GM18502 (cell line): ENCODE data around the gene TXNDC16.
"Not testable (repeated sequence)": the region's sequence is repeated elsewhere in the genome, so short reads cannot be mapped to it uniquely, and the experiment has no call there.

Experiments
- ATAC-seq: cut with Tn5 transposase; IDR thresholded peaks from one replicate; pipeline ENCODE4 v1.9.1; 2021; ENCODE audit warnings: mild to moderate bottlenecking; ENCODE audit not compliant: unreplicated experiment, poor library complexity

The TXNDC16 gene

GRCh38 chr14:52546318-52546670 is 6.0 kb downstream of the TXNDC16 start:
- ATAC-seq = no peak

- no peak for ATAC-seq
Observed at GRCh38 chr14:52545584-52546317, 6.6 kb downstream of the TXNDC16 start.

DNA sequence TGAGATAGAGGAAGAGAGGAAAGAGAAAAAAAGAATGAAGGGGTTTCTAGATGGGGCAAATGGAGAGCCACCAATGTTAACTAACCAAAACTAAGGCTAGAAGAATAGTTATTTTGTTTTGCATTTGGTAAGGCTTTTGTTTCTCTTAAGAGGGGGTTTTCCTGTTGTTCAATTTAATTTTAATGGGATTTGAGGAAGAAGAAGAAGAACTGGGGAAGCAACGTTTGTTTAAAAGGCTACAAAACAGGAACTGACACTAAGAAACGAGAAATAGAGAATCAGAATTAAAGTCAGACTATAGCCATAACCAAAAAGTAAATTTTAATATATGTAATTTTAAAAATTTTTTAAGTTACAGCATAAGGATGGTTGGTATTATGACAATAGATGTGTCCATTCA is 13.7 kb downstream of the TXNDC16 start:
- no peak for ATAC-seq

- no peak for ATAC-seq
Observed at GRCh38 chr14:52536269-52536668, 16.0 kb downstream of the TXNDC16 start.

GRCh38 chr14:52531481-52531880 is 20.8 kb downstream of the TXNDC16 start:
- no peak for ATAC-seq

DNA sequence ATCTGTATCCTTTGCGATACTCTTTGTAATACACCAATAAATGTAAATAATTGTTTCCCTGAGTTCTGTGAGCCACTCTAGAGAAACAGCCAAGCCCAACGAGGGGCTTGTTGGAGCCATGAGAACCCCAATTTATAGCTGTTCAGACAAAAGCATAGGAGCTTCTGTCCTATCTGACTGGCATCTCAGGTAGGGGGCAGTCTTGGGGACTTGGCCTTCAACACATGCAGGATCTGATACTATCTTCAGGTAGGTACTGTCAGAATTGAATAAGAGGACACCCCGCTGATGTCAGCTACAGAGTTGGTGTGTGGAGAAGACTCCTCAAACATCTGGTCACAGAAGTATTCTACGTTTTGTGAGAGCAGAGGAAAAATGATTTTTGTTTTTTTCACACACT is 25.3 kb downstream of the TXNDC16 start:
- no peak for ATAC-seq

DNA sequence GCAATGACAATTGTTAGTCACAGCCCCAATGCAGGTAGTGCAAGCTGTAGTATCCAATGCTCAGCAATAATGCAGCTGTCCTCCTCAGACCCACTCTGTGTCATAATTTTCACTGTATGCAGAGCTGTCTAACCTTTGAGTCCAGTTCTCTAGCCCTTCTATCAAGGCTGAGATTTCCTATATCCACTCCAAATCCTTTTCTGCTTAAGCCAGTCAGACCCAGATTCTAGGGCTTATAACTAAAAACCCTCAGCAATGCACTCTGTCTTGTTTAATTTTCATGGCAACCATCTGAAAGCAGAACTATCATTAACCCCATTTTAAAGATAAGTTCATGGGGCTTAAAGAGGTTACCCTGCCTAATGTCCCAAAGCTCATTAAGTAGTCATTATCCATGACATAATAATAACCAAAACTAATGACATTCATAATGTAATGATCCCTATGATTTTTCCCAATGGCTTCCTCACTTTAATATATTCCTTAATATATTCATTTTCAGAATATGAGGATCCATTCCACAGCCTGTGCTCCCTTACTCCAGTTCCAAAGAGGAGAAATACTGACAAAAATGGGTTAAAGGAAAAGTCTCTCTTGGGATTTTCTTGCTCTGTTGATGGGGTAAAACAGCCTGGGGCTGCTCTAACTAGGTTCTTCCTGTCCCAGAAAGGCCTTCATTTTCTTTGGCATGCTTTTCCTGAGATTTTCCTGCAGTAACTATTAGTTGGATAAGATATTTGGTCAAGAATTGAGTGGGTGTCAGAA is 29.5 kb downstream of the TXNDC16 start:
- ATAC-seq = no peak

- ATAC-seq = no peak
Observed at GRCh38 chr14:52522033-52522432, 30.3 kb downstream of the TXNDC16 start.

DNA sequence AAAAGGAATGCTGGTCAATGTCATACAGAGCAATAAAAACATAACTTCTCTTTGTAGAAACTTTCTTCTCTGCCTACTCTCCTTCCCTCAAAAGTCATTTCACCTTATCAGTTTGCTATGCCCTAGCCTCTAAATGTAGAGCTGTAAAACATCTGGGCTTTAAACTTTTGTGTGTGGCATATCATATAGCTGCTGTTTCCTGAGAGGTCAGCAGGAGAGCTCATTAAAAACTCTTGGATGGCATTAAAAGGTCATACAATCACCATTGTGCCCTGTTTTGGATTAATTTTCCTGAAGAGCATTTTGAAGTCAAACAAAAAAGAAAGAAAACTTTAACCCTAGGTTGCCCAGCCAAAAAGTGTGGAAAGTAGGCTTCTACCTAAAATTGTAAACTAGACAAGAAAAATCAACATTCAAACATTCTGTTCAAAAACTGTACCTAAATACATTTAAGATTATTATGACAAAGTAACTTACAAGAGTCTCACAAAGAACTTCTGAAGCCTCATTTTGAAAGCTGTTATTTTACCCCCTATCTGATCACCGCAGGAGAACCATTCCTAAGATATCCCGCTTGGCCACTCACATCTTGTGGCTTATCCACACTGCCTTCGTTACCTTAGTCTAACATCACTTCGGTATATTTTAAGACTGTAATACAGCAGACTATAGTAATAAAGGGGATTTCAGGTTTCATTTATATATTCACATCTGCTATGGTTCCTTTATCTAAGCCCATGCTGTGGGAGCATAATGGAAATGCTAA is 38.1 kb downstream of the TXNDC16 start:
- no peak for ATAC-seq

- ATAC-seq = no peak
Observed at GRCh38 chr14:52513249-52513648, 39.1 kb downstream of the TXNDC16 start.

DNA sequence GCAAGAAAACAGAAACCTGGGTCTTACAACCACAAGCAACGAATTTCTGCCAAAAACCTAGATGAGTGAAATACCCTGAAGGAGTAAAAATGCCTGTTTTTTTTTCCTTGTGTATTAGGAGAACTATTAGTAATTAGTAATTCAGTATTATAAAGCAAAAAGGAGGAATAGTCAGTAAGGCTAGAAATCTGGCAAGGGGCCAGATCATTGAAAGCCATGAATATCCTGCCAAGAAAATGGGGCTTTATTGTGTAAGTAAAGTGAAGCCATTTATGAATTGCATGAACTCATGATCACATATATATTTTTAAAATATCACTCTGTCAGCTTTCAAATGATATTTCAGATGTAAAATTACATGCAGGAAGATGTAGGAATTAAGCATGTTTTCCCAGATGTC is 57.9 kb downstream of the TXNDC16 start:
- ATAC-seq = no peak

- ATAC-seq = no peak
Observed at GRCh38 chr14:52485350-52485960, 66.8 kb downstream of the TXNDC16 start.

GRCh38 chr14:52481864-52482263 is 70.4 kb downstream of the TXNDC16 start:
- no peak for ATAC-seq

- no peak for ATAC-seq
Observed at GRCh38 chr14:52473557-52473956, 78.7 kb downstream of the TXNDC16 start.

- ATAC-seq = no peak
Observed at GRCh38 chr14:52472728-52473127, 79.6 kb downstream of the TXNDC16 start.

GRCh38 chr14:52472251-52472650 is 80.1 kb downstream of the TXNDC16 start:
- ATAC-seq = not testable (repeated sequence)

DNA sequence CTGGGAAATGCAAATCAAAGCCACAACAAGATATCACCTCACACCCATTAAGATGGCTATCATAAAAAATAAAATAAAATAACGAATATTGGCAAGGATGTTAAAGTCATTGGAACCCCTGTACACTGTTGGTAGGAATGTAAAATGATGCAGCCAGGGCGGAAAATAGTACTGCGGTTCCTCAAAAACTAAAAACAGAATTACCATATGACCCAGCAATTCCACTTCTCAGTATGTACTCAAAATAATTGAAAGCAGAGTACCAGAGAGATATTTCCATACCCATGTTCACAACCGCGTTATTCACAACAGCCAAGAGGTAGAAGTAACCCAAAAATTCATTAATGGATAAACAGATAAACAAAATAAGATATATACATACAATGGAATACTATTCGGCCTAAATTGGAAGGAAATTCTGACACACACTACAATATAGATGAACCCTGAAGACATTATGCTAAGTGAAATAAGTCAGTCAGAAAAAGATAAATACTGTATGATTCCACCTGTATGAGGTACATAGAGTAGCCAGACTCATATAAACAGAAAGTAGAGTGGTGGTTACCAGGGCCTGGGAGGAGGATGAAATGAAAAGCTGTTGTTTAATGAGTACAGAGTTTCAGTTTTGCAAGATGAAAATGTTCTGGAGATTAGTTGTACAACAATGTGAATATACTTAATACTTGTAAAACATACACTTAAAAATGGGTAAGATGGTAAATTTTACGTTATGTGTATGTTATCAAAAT is 84.6 kb downstream of the TXNDC16 start:
- no peak for ATAC-seq

DNA sequence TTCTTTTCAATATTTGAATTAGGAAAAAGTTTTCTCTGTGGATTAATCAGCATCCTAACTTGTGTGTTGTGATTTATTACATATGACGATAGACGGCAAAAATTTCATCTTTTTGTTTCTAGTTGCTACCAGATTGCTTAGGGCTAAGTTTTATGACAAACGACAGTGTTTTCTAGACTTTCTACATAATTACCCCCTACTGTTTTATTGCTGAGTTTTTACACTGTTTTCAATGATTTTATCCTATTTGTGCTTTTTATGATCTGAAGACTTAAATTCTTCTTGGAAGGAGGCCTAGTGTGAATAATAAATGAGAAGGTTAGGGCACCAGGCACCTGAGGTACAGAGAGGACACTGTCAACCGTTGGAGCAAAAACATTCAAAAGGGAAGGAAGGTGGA is 88.1 kb downstream of the TXNDC16 start:
- no peak for ATAC-seq

DNA sequence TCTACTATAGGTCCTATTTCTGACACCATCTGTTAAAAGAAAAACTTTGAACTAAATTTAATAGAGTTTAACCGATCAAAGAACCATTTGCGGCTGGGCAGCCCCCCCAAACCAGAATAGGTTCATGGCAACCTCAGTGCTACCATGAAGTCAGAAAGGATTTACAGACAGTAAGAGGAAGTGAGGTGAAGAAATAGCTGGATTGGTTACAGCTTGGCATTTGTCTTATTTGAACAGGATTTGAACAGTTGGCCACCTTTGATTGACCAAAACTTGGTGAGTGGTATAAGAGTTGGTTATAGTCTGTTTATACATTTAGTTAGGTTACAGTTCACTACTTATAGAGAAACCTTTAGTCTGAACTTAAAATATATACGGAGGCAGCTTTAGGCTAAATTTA is 88.9 kb downstream of the TXNDC16 start:
- no peak for ATAC-seq

DNA sequence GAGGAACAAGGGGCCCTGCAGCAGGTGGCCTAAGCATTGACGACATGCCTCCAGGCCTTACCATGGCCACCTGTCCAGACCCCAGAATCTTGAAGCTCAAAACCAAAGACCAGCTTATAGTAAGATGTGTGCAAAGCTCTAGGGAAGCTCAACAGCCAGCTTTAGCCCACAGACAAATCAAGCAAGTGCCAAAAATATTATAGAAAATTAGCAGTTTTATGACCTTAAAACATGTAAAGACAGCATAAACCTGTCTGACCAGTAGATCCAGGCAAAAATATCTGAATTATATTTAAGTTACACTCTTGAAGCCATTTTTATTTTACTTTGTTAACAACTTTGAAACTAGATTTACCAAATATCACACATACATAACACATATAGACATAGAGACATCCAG is 90.6 kb downstream of the TXNDC16 start:
- ATAC-seq = no peak
